Hepatocyte (in vitro differentiated cells): ENCODE results near the gene TRPM2. TPM values are rescaled to one million over a fixed set of nuclear protein-coding genes. Genes with fewer than 3 reads are reported as not detected.

Experiments used
- DNase-seq: peaks from one replicate; pipeline ENCODE4 v3.0.0-alpha.2; 2016; ENCODE audit warnings: low spot score
- H2AFZ ChIP-seq: fragments of 200-600 bp; sonication (generic); 2 replicates; pipeline ENCODE4 v1.6.0; 2016; ENCODE audit warnings: antibody characterized with exemption, mild to moderate bottlenecking
- H3K27ac ChIP-seq: fragments of 200-600 bp; sonication (generic); 2 replicates; pipeline ENCODE4 v1.5.1; 2016; ENCODE audit warnings: mild to moderate bottlenecking
- H3K27me3 ChIP-seq: fragments of 200-600 bp; sonication (generic); 2 replicates; pipeline ENCODE4 v1.6.1; 2016
- H3K36me3 ChIP-seq: fragments of 200-600 bp; sonication (generic); replicated peaks from 2 replicates; pipeline ENCODE4 v1.5.1; 2016; ENCODE audit warnings: low read depth; ENCODE audit not compliant: insufficient read depth
- H3K4me1 ChIP-seq: fragments of 200-600 bp; sonication (generic); 2 replicates; pipeline ENCODE4 v1.5.1; 2016; ENCODE audit warnings: mild to moderate bottlenecking, moderate library complexity; ENCODE audit not compliant: insufficient read depth
- H3K4me2 ChIP-seq: fragments of 200-600 bp; sonication (generic); 2 replicates; pipeline ENCODE4 v1.6.0; 2016
- H3K4me3 ChIP-seq: fragments of 200-600 bp; sonication (generic); 2 replicates; pipeline ENCODE4 v1.5.1; 2016; ENCODE audit warnings: mild to moderate bottlenecking
- H3K79me2 ChIP-seq: fragments of 200-600 bp; sonication (generic); 2 replicates; pipeline ENCODE4 v1.6.0; 2017; ENCODE audit warnings: mild to moderate bottlenecking
- H3K9me2 ChIP-seq: fragments of 200-600 bp; sonication (generic); replicated peaks from 2 replicates; pipeline ENCODE4 v1.6.0; 2017; ENCODE audit warnings: mild to moderate bottlenecking; ENCODE audit not compliant: insufficient read depth
- H3K9me3 ChIP-seq: fragments of 200-600 bp; sonication (generic); 2 replicates; pipeline ENCODE4 v1.5.1; 2016; ENCODE audit warnings: low read depth, mild to moderate bottlenecking
- H4K20me1 ChIP-seq: fragments of 200-600 bp; sonication (generic); 2 replicates; pipeline ENCODE4 v1.6.0; 2016; ENCODE audit warnings: mild to moderate bottlenecking; ENCODE audit not compliant: insufficient read depth, poor library complexity, severe bottlenecking
- EZH2 ChIP-seq: fragments of 200-600 bp; sonication (generic); IDR thresholded peaks from 2 replicates; pipeline ENCODE4 v1.6.1; 2016; ENCODE audit warnings: antibody characterized with exemption, mild to moderate bottlenecking, borderline replicate concordance
- EZH2phosphoT487 ChIP-seq: fragments of 200-600 bp; sonication (generic); IDR thresholded peaks from one replicate; pipeline ENCODE4 v1.6.1; 2018; ENCODE audit warnings: antibody characterized with exemption, mild to moderate bottlenecking, low read depth, moderate library complexity; ENCODE audit not compliant: unreplicated experiment, severe bottlenecking
- WGBS: methylation state at CpG from one replicate; pipeline ENCODE4 v1.1.6; 2016; ENCODE audit warnings: low lambda C conversion rate; ENCODE audit errors: missing lambda C conversion rate; 5-methylcytosine and 5-hydroxymethylcytosine counted together
- polyA plus RNA-seq: library from polyadenylated mRNA; unstranded; fragments of >200 nt; fragmentation: Nextera tagmentation; extraction: Ambion mirVana; gene quantifications from 2 replicates; pipeline ENCODE4 v1.2.1, GENCODE V29; 2016
- total RNA-seq: library from RNA; depleted of rRNA; stranded (reverse); fragments of >200 nt; gene quantifications from 2 replicates; pipeline ENCODE4 v1.2.3, GENCODE V29; 2014
- TF ChIP-seq, protein P1 (sequence below): fragments of 200-600 bp; sonication (generic); IDR thresholded peaks from 2 replicates; pipeline ENCODE4 v1.5.1; 2016; ENCODE audit warnings: antibody characterized with exemption, mild to moderate bottlenecking; ENCODE audit not compliant: poor library complexity

The TRPM2 gene
- total and polyA plus RNA-seq, 2 experiments from 2014 or later, result 0.25 to 0.50 TPM

GRCh38 chr21:44432841-44433790 lies 79.7 kb downstream of the TRPM2 start:
- no peaks in the 10 kb centered on the region for H3K4me1 ChIP-seq
- H3K36me3 ChIP-seq, result no peaks in the 10 kb centered on the region
- no peaks in the 10 kb centered on the region for H3K9me3 ChIP-seq
- no peak for TF ChIP-seq EZH2phosphoT487
- TF ChIP-seq EZH2, result no peak
- TF ChIP-seq, protein P1, sequence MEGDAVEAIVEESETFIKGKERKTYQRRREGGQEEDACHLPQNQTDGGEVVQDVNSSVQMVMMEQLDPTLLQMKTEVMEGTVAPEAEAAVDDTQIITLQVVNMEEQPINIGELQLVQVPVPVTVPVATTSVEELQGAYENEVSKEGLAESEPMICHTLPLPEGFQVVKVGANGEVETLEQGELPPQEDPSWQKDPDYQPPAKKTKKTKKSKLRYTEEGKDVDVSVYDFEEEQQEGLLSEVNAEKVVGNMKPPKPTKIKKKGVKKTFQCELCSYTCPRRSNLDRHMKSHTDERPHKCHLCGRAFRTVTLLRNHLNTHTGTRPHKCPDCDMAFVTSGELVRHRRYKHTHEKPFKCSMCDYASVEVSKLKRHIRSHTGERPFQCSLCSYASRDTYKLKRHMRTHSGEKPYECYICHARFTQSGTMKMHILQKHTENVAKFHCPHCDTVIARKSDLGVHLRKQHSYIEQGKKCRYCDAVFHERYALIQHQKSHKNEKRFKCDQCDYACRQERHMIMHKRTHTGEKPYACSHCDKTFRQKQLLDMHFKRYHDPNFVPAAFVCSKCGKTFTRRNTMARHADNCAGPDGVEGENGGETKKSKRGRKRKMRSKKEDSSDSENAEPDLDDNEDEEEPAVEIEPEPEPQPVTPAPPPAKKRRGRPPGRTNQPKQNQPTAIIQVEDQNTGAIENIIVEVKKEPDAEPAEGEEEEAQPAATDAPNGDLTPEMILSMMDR, result no peak
- H3K4me3 ChIP-seq, result no peak overlapping the region
- H3K9me2 ChIP-seq, result no peaks in the 10 kb centered on the region
- no peaks in the 10 kb centered on the region for H4K20me1 ChIP-seq
- DNase-seq, result no peak
- no peak overlapping the region for H2AFZ ChIP-seq
- no peaks in the 10 kb centered on the region for H3K27me3 ChIP-seq
- no peak overlapping the region for H3K27ac ChIP-seq
- H3K79me2 ChIP-seq, result no peaks in the 10 kb centered on the region
- 89% methylated on average over 34 of the region's 34 CpGs for WGBS
- H3K4me2 ChIP-seq, result no peak overlapping the region

- no peak for DNase-seq
- H3K4me2 ChIP-seq, result no peak overlapping the region
- no peak overlapping the region for H2AFZ ChIP-seq
- no peaks in the 10 kb centered on the region for H3K9me3 ChIP-seq
- no peak for TF ChIP-seq EZH2phosphoT487
- TF ChIP-seq, protein P1, result no peak
- TF ChIP-seq EZH2, result no peak
- H3K4me1 ChIP-seq, result no peaks in the 10 kb centered on the region
- 90% methylated on average over 16 of the region's 39 CpGs for WGBS
- no peaks in the 10 kb centered on the region for H3K9me2 ChIP-seq
- no peaks in the 10 kb centered on the region for H4K20me1 ChIP-seq
- H3K27me3 ChIP-seq, result no peaks in the 10 kb centered on the region
- H3K27ac ChIP-seq, result no peak overlapping the region
- no peaks in the 10 kb centered on the region for H3K36me3 ChIP-seq
- H3K79me2 ChIP-seq, result no peaks in the 10 kb centered on the region
- H3K4me3 ChIP-seq, result no peak overlapping the region
Measured at GRCh38 chr21:44433791-44434567, 80.6 kb downstream of the TRPM2 start.

DNA sequence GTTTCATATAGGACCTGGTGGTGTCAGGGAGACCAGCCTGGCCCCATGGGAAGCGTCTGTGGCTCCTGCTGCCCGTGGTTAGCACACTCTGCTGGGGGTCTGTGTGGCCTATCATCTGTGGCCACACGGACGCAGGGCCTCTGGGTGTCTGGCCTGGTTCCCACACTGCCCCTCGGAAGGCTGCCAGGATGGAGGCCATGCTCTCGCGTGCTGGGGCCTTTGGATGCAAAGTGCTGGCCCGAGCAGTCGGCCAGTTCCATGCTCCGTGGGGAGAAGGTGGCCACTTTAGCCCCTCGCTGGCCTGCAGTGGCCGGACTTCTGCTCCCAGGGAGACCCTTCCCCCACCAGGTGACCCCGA lies 81.1 kb downstream of the TRPM2 start:
- Histone ChIP-seq H3K27ac (no peak overlapping the region), H3K4me1 (no peaks in the 10 kb centered on the region), H3K4me3 (no peak overlapping the region), H2AFZ (no peak overlapping the region), H4K20me1 (no peaks in the 10 kb centered on the region), H3K9me3 (no peaks in the 10 kb centered on the region), H3K36me3 (no peaks in the 10 kb centered on the region), H3K27me3 (no peaks in the 10 kb centered on the region), H3K9me2 (no peaks in the 10 kb centered on the region), H3K4me2 (no peak overlapping the region), H3K79me2 (no peaks in the 10 kb centered on the region)
- DNase-seq, result no peak
- WGBS, result 83% methylated on average over 13 of the region's 13 CpGs
- TF ChIP-seq EZH2 (no peak), EZH2phosphoT487 (no peak)
- TF ChIP-seq, protein P1, result no peak
